ENCODE measurements around the gene WSCD2. TPM values are rescaled to one million over a fixed set of nuclear protein-coding genes. Genes with fewer than 3 reads are reported as not detected.

Gene WSCD2
- total and polyA plus RNA-seq, 2 of the 4 experiments (the other 2 are of a cell fraction), result not detected

DNA sequence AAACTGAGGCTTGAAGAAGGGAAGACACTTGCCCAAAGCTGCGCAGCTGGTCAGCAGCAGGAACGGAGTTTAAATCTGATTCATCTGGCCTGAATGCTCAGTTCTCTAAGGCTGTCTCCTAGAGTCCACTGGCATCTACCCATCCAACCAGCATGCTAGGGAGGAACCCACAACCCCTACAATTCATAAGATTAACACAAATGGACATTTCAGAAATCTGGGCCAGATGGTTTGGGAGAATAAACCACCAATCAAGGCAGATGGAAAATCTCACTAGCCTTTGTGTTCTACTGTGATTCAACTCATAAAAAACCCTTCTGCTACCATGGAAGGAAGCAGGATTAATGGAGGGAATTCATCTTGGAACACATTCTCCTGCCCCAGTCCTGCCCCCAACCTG is 67.8 kb downstream of the WSCD2 start:
- no peaks in the 10 kb centered on the region for H3K36me3 ChIP-seq (ENCODE audit: control insufficient read depth, insufficient read depth, low read length)
- in situ Hi-C loops (cut with MboI; ENCODE audit: low sequenced_read_pairs) (no loop called here), intact Hi-C loops (cut with micrococcal nuclease) (no loop called here), dilution Hi-C loops (cut with HindIII; ENCODE audit: low sequenced_read_pairs, unreplicated experiment) (no loop called here)
- H3K23ac ChIP-seq (ENCODE audit: low read depth, low read length), result no peak overlapping the region
- no peaks in the 10 kb centered on the region for H4K20me1 ChIP-seq (ENCODE audit: insufficient read depth, low read length)
- no peak overlapping the region for H3K27ac ChIP-seq (ENCODE audit: insufficient read depth, low read length)
- ATAC-seq (ENCODE audit: low read depth) (no peak), DNase-seq (no peak)
- H2AK5ac ChIP-seq (ENCODE audit: low read depth, low read length), result no peak overlapping the region
- no peak overlapping the region for H4K5ac ChIP-seq (ENCODE audit: low read depth, low read length)
- H2BK20ac ChIP-seq (ENCODE audit: low read depth, low read length), result no peak overlapping the region
- H3K56ac ChIP-seq (ENCODE audit: extremely low read depth, insufficient read depth, low read length), result no peak overlapping the region
- ChIA-PET CTCF (no interaction called here), POLR2A (ENCODE audit: unreplicated experiment) (no interaction called here)
- H3K4me3 ChIP-seq (ENCODE audit: insufficient read depth, low read depth, low read length), result no peak overlapping the region
- no peak overlapping the region for H2AK9ac ChIP-seq (replicated peaks; ENCODE audit: low read depth, low read length, poor library complexity)
- 60% methylated on average over 1 of the region's 2 CpGs; no CpG with 5 or more reads in 1 of the 2 experiments for WGBS, 2 experiments (ENCODE audit: extremely low coverage in 2 of 2, insufficient read length in 1 of 2)
- no peak overlapping the region for H2AFZ ChIP-seq (replicated peaks; ENCODE audit: low read length, poor library complexity)
- BruUV-seq (replicated peaks), result no TSS peak
- TF ChIP-seq USF2 (IDR thresholded peaks at IDR 0.05; ENCODE audit: low read depth, low read length), result no peak
- no peak for TF ChIP-seq MAZ (IDR thresholded peaks at IDR 0.05; ENCODE audit: borderline replicate concordance, low read depth, low read length)
- TF ChIP-seq MXI1 (IDR thresholded peaks at IDR 0.05; ENCODE audit: borderline replicate concordance, low read depth, low read length), result no peak
- TF ChIP-seq RCOR1 (IDR thresholded peaks at IDR 0.05; ENCODE audit: insufficient replicate concordance, low read length), result no peak
- TF ChIP-seq CTCF (conservative IDR thresholded peaks at IDR 0.05; ENCODE audit: low read depth, low read length), result no peak
- no peak for TF ChIP-seq MAFK (IDR thresholded peaks at IDR 0.05; ENCODE audit: low read depth, low read length)
- no peak for TF ChIP-seq SMC3 (IDR thresholded peaks at IDR 0.05; ENCODE audit: low read depth, low read length)
- TF ChIP-seq CHD1 (IDR thresholded peaks at IDR 0.05; ENCODE audit: low read depth, low read length), result no peak
- TF ChIP-seq FOS (IDR thresholded peaks at IDR 0.05; ENCODE audit: low read depth, low read length), result no peak
- TF ChIP-seq BHLHE40 (IDR thresholded peaks at IDR 0.05; ENCODE audit: low read depth, low read length), result no peak
- no peak for TF ChIP-seq NFE2L2 (IDR thresholded peaks at IDR 0.05; ENCODE audit: low read depth, low read length)
- TF ChIP-seq RFX5 (IDR thresholded peaks at IDR 0.05; ENCODE audit: low read depth, low read length), result no peak
- no peak for TF ChIP-seq POLR2A (IDR thresholded peaks at IDR 0.05; ENCODE audit: low read depth, low read length)
- no peak overlapping the region for H4K8ac ChIP-seq (ENCODE audit: low read depth in 2 of 2, low read length in 2 of 2)
- no peaks in the 10 kb centered on the region for H3K79me1 ChIP-seq (ENCODE audit: low read depth in 1 of 2, low read length in 2 of 2)
- no peak overlapping the region for H2BK120ac ChIP-seq (ENCODE audit: low read depth, low read length)
- no peaks in the 10 kb centered on the region for H3K9me1 ChIP-seq (ENCODE audit: insufficient read depth, low read length)
- no peaks in the 10 kb centered on the region for H3K4me1 ChIP-seq (ENCODE audit: control insufficient read depth, insufficient read depth, low read length)
- no peaks in the 10 kb centered on the region for H3K27me3 ChIP-seq (ENCODE audit: control insufficient read depth, insufficient read depth, low read length)
- no peak overlapping the region for H2BK15ac ChIP-seq (ENCODE audit: low read depth, low read length)
- no peak overlapping the region for H3K9ac ChIP-seq (ENCODE audit: low read depth, low read length)
- H3K9me3 ChIP-seq (ENCODE audit: control insufficient read depth, insufficient read depth, low read length), result no peaks in the 10 kb centered on the region; the same call in 1 of the 2 replicates
- no peak overlapping the region for H3K14ac ChIP-seq (replicated peaks; ENCODE audit: low read depth, low read length)
- H3K4me2 ChIP-seq (ENCODE audit: low read depth, low read length), result no peak overlapping the region
- no peak overlapping the region for H3K18ac ChIP-seq (ENCODE audit: low read depth, low read length)
- no peak overlapping the region for H3K4ac ChIP-seq (ENCODE audit: low read depth, low read length)
- H4K91ac ChIP-seq (ENCODE audit: insufficient read depth, low read depth, low read length), result no peak overlapping the region
- no peak overlapping the region for H2BK5ac ChIP-seq (ENCODE audit: low read depth, low read length, poor library complexity, severe bottlenecking)

Data from IMR-90 (cell line).